OCI-LY7 (cell line): Measurements from ENCODE around the gene SFT2D2. TPM values are rescaled to one million over a fixed set of nuclear protein-coding genes. Genes with fewer than 3 reads are reported as not detected.

Experiments
- BruUV-seq: library from RNA; stranded (reverse); fragments of 400-500 nt; replicated peaks from 2 replicates; lab custom pipeline; 2021; lab: Mats Ljungman, UMichigan
- CTCF ChIA-PET: fragments of 300-600 bp; sonication (Branson Sonifier 250); formaldehyde crosslinking; loops from one replicate; lab custom pipeline; 2022; ENCODE audit warnings: antibody characterized with exemption; ENCODE audit not compliant: unreplicated experiment; lab: Charles Lee
- POLR2A ChIA-PET: fragments of 300-600 bp; sonication (Branson Sonifier 250); formaldehyde crosslinking; loops from one replicate; lab custom pipeline; 2022; ENCODE audit warnings: antibody characterized with exemption; lab: Charles Lee
- DNase-seq: peaks from one replicate; pipeline ENCODE4 v3.0.0-alpha.2; 2015; ENCODE audit warnings: low spot score
- H2AFZ ChIP-seq: fragments of 200-600 bp; sonication (generic), shearing (Covaris generic); 2 replicates; pipeline ENCODE4 v1.6.1; 2014; ENCODE audit warnings: mild to moderate bottlenecking, antibody characterized with exemption, low read length, moderate library complexity
- H3K27ac ChIP-seq: fragments of 200-600 bp; sonication (generic); 2 replicates; pipeline ENCODE4 v1.5.1; 2014; ENCODE audit warnings: mixed run types, low read depth, mild to moderate bottlenecking, moderate library complexity, low read length, inconsistent platforms; ENCODE audit not compliant: poor library complexity, severe bottlenecking
- H3K36me3 ChIP-seq: fragments of 200-600 bp; sonication (generic); 2 replicates; pipeline ENCODE4 v1.6.1; 2014; ENCODE audit warnings: mild to moderate bottlenecking, antibody characterized with exemption, low read length, moderate library complexity, mixed read lengths; ENCODE audit not compliant: insufficient read depth
- H3K4me1 ChIP-seq: fragments of 200-600 bp; sonication (generic); 2 replicates; pipeline ENCODE4 v1.5.1; 2014; ENCODE audit warnings: mild to moderate bottlenecking, low read length; ENCODE audit not compliant: insufficient read depth, poor library complexity, severe bottlenecking
- H3K4me2 ChIP-seq: fragments of 200-600 bp; sonication (generic); 2 replicates; pipeline ENCODE4 v1.6.1; 2014; ENCODE audit warnings: mild to moderate bottlenecking, low read length
- H3K4me3 ChIP-seq: fragments of 200-600 bp; sonication (generic); 2 replicates; pipeline ENCODE4 v1.5.1; 2014; ENCODE audit warnings: mild to moderate bottlenecking, low read depth, low read length; ENCODE audit not compliant: poor library complexity, severe bottlenecking
- H3K79me2 ChIP-seq: fragments of 200-600 bp; sonication (generic); 2 replicates; pipeline ENCODE4 v1.6.1; 2016; ENCODE audit warnings: low read depth, mild to moderate bottlenecking, low read length, moderate library complexity, mixed read lengths; ENCODE audit not compliant: insufficient read depth
- H3K9me2 ChIP-seq: fragments of 200-600 bp; sonication (generic); 2 replicates; pipeline ENCODE4 v1.6.1; 2016; ENCODE audit warnings: mild to moderate bottlenecking, low read length, mixed read lengths; ENCODE audit not compliant: insufficient read depth
- H3K9me3 ChIP-seq: fragments of 200-600 bp; sonication (generic); 2 replicates; pipeline ENCODE4 v1.6.1; 2014; ENCODE audit warnings: mild to moderate bottlenecking, mixed run types, low read length, mixed read lengths
- H4K20me1 ChIP-seq: fragments of 200-600 bp; sonication (generic); 2 replicates; pipeline ENCODE4 v1.6.1; 2014; ENCODE audit warnings: mild to moderate bottlenecking, antibody characterized with exemption, low read length, moderate library complexity, mixed read lengths; ENCODE audit not compliant: insufficient read depth
- CTCF ChIP-seq: fragments of 200-600 bp; sonication (generic); conservative IDR thresholded peaks from 2 replicates; pipeline ENCODE4 v1.5.1; 2014; ENCODE audit warnings: mild to moderate bottlenecking, antibody characterized with exemption, low read length, moderate library complexity, mixed read lengths
- EZH2phosphoT487 ChIP-seq: fragments of 200-600 bp; sonication (generic); IDR thresholded peaks from 2 replicates; pipeline ENCODE4 v1.6.1; 2018; ENCODE audit warnings: low read depth, borderline replicate concordance, mild to moderate bottlenecking, mixed run types, antibody characterized with exemption, low read length, moderate library complexity, mixed read lengths
- intact Hi-C: fragments of 100-400 bp; cut with micrococcal nuclease; formaldehyde crosslinking; loops from one replicate; pipeline ENCODE4 v1.10.0; 2022; ENCODE audit not compliant: unreplicated experiment
- total RNA-seq, 2 experiments: library from RNA; depleted of rRNA in 1 of 2; stranded (reverse); fragments of >200 nt in 1 of 2; shearing (Covaris generic) in 1 of 2; gene quantifications; 2 replicates each; pipeline ENCODE4 v1.2.3, GENCODE V29; 2014 to 2022

Gene SFT2D2
- total RNA-seq, 2 experiments from 2014 or later, result 22.3 to 50.0 TPM

GRCh38 chr1:168217664-168218063, 8.1 kb upstream of the SFT2D2 start:
- BruUV-seq, result no TSS peak
- intact Hi-C loops, result no loop called here
- POLR2A ChIA-PET, result interaction anchor here (0.5 to 1.9 kb wide), 6 partner anchors 9 to 37 kb away, joined by 3 to 10 read pairs (median 6); no protein-coding TSS in a partner anchor

DNA sequence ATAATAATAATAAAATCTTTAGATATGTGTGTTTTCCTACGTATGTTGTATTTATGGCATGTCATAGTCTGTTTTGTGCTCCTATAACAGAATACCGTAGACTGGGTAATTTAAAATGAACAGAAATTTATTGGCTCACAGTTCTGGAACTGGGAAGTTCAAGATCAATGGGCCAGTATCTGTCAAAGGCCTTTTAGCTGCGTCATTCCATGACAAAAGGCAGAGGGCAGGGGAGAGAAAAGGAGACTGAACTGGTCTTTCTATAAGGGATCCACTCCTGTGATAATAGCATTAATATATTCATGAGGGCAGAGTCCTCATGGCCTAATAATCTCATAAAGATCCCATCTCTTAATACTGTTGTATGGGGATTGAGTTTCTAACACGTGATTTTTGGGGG, 7.1 kb upstream of the SFT2D2 start:
- intact Hi-C loops, result no loop called here
- BruUV-seq, result no TSS peak
- CTCF ChIA-PET, result interaction anchor here (0.9 kb wide), 1 partner anchor 35 kb away, joined by 3 read pairs; no protein-coding TSS in a partner anchor

More at GRCh38 chr1:168217664-168218063, 8.1 kb upstream of the SFT2D2 start:
- Histone ChIP-seq H3K9me2 (no peaks in the 10 kb centered on the region), H3K4me2 (no peak overlapping the region), H3K9me3 (no peaks in the 10 kb centered on the region), H3K27ac (no peak overlapping the region), H3K4me3 (no peak overlapping the region), H3K36me3 (no peaks in the 10 kb centered on the region), H2AFZ (no peak overlapping the region), H3K4me1 (no peaks in the 10 kb centered on the region), H3K79me2 (no peaks in the 10 kb centered on the region), H4K20me1 (no peaks in the 10 kb centered on the region)
- no peak for DNase-seq
- CTCF ChIA-PET, result interaction anchor here (0.9 kb wide), 1 partner anchor 34 kb away, joined by 3 read pairs; no protein-coding TSS in a partner anchor
- no peak for TF ChIP-seq EZH2phosphoT487
- TF ChIP-seq CTCF, result no peak

DNA sequence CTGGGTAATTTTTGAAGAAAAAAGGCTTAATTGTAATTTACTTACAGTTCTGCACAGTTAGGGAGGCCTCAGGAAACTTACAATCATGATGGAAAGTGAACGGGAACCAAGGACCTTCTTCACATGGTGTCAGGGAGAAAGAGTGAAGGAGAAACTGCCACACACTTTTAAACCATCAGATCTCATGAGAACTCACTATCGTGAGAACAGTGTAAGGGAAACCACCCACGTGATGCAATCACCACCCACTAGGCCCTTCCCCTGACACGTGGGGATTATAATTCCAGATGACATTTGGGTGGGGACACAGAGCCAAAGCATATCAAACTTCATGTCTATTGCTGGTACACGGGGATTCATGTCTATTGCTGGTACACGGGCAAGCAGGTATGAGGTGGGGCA, 5.3 kb upstream of the SFT2D2 start:
- Histone ChIP-seq H3K9me3 (no peaks in the 10 kb centered on the region), H3K27ac (no peak overlapping the region), H3K4me1 (peaks cover 16% of the 10 kb centered on the region), H3K79me2 (peaks cover 7% of the 10 kb centered on the region; the same call in 1 of the 2 replicates), H2AFZ (no peak overlapping the region), H3K9me2 (no peaks in the 10 kb centered on the region), H3K36me3 (no peaks in the 10 kb centered on the region), H3K4me3 (no peak overlapping the region), H3K4me2 (no peak overlapping the region), H4K20me1 (no peaks in the 10 kb centered on the region)
- DNase-seq, result no peak
- intact Hi-C loops, result no loop called here
- BruUV-seq, result no TSS peak
- TF ChIP-seq EZH2phosphoT487 (no peak), CTCF (no peak)
- ChIA-PET CTCF (no interaction called here), POLR2A (interaction anchor here (0.6 kb wide), 1 partner anchor 696 kb away, joined by 3 read pairs; no protein-coding TSS in a partner anchor)

More for the DNA sequence above, 7.1 kb upstream of the SFT2D2 start:
- H3K4me1 ChIP-seq, result no peaks in the 10 kb centered on the region
- H3K4me2 ChIP-seq, result no peak overlapping the region
- POLR2A ChIA-PET, result interaction anchor here (0.5 to 1.9 kb wide), 3 partner anchors 8 to 301 kb away, joined by 3 to 10 read pairs (median 5); no protein-coding TSS in a partner anchor
- no peak for DNase-seq
- H3K4me3 ChIP-seq, result no peak overlapping the region
- H2AFZ ChIP-seq, result peak overlapping the region; percentile 7; the same call in 1 of the 2 replicates
- no peak overlapping the region for H3K27ac ChIP-seq
- no peak for TF ChIP-seq EZH2phosphoT487
- no peaks in the 10 kb centered on the region for H4K20me1 ChIP-seq
- no peaks in the 10 kb centered on the region for H3K79me2 ChIP-seq
- H3K36me3 ChIP-seq, result no peaks in the 10 kb centered on the region
- no peaks in the 10 kb centered on the region for H3K9me3 ChIP-seq
- H3K9me2 ChIP-seq, result no peaks in the 10 kb centered on the region
